ENCODE measurements around the gene AMN.

AMN gene

DNA sequence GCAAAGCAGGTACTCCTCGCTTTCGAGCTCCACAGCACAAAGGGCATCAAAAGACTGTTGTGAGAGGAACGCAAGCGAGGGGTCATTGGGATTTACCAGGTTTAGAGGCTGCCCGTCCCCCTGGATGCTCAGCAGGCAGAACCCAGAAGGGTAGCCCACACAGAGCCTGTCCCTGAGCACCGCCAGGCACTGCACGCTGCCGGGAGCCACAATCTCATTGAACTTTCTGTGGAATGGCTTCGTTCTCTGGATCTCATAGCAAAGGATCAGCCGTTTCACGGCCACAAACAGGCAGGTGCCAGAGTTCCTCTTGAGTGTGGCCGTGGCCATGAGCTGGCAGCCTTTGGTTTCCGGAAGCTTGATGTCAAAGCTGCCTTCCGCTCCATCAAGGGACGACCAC is 21.5 kb downstream of the AMN start:
- no peak for DNase-seq (ENCODE audit: low read depth in 2 of 2)

DNA sequence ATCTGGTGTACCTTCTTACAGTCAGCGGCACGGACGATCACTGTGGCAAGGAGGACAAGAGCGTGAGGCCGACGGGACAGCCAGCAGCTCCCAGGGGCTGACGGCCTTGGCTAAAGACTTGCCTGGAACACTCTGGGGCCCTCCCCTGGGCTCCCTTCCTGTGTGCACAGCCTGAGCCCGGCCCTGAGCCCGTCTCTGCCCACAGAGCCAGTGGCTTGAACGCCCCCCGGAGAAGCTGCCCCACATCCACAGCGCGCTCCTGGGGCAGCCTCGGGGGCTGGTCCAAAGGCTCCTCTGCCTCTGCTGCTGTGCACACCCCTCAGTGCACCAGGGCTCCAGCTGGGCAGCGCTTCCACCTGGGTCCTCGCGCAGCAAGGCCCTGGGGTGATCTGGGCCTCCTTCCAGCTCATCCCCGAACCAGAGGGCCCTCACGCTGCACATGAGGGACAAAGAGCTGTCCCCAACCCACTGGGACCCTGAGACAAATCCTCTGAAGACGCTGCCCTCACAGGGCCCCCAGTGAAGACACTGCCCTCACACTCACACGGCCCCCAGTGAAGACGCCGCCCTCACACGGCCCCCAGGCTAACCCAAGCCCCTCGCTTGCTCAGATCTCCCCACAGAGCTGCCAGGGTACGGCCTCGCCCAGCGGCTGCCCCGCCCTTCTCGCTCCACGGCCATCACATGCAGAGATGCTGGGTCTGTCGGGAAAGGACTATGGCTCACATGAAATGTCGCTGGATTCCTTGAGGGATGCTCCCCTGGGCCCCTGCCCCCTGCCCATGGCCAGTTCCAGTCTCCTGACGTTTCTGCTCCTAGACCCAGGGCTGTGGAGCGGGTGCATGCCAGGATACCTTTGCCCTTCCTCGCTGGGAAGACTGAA is 22.2 kb downstream of the AMN start:
- no peak for DNase-seq (ENCODE audit: low read depth in 2 of 2)

- DNase-seq (ENCODE audit: low read depth in 2 of 2) = peak; percentile 32 to 39
Measured at GRCh38 chr14:102945346-102946130, 23.1 kb downstream of the AMN start.

GRCh38 chr14:102947321-102948103 is 25.0 kb downstream of the AMN start:
- no peak for DNase-seq (ENCODE audit: low read depth in 2 of 2)

GRCh38 chr14:102948698-102949061 is 26.2 kb downstream of the AMN start:
- no peak for DNase-seq (ENCODE audit: low read depth in 2 of 2)

- DNase-seq (ENCODE audit: low read depth in 2 of 2) = peak; percentile 35 to 42
Measured at GRCh38 chr14:102949062-102949800, 26.8 kb downstream of the AMN start.

DNA sequence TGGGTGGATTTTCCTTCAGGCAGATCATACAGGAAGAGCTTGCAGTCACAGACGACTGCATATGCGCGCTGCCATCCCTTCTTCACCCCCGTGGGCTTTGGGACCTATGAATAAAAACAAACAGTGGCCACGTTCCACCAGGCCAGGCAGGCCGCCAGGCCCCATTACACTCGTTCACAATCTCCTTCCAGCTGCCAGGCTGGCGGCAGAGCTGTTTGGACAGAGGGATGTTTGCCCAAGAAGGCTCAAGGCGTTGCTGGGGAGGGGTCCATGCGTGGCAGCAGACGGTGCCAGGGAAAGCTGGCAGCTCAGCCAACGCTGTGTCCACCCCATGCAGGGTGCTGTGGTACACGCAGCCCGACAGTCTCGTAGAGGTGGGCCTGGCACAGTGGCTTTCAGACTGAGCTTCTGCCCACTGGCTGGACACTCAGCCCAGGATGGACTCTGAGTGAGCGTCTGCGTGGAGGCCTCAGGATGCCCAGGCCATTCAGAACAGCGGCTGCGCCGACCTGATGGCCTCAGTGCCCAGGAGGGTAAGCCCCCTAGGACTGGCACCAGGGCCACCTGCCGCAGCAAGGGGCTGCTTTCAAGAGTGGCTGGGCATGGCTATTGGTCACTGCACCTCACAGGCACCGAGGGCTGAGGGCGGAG is 27.5 kb downstream of the AMN start:
- no peak for DNase-seq (ENCODE audit: low read depth in 2 of 2)

- DNase-seq (ENCODE audit: low read depth in 2 of 2) = no peak
Measured at GRCh38 chr14:102951034-102951433, 28.6 kb downstream of the AMN start.

DNA sequence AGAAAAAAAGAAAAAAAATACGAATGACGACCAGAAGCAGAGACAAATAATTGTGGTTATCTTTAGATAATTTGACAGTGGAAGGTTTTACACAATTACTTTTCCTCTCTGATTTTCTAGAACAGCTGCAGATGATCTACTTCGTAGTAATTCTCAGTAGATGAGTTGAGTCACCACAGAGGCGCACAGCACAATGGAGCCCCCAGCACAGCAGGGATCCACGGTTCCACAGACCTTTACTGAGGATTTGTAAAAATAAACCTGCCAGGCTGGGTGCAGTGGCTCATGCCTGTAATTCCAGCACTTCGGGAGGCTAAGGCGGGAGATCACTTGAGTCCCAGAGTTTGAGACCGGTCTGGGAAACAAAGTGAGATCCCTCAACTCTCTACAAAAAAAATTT is 29.3 kb downstream of the AMN start:
- DNase-seq (ENCODE audit: low read depth in 2 of 2) = peak; percentile 69 to 70

GRCh38 chr14:102952276-102952675 is 29.8 kb downstream of the AMN start:
- no peak for DNase-seq (ENCODE audit: low read depth in 2 of 2)

- DNase-seq (ENCODE audit: low read depth in 2 of 2) = no peak
Measured at GRCh38 chr14:102953100-102953499, 30.6 kb downstream of the AMN start.

DNA sequence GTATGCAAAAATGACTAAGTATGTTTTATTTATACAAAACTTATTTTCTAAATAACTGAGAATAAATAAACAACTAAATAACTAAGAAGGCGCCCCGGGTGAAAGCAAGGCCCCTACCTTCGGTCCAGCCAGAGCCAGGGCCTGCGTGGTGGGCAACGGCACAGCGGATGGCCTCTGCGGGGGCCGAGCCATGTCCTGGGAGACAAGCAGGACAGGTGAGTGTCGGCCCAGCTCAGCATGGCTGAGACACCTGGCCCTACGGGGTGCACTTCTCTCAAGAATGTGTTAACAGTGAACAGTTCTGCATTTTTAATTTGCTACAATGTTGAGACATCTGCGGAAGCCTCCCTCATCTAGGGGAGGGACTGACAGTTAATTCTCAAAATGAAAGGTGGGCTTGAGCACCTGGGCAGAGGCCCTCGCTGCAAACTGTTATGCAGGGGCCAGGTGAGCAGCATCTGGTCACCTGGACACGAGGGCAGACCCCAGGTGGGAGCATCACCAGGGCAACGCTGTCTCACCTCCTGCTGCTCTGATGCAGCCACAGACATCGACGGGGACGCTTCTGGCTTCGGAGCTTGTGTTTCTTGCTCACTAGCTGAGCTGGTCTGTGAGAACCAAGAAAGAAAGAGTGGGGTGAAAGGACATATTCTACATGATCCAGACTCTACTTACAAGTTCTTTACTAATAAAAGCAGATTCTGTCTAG is 31.8 kb downstream of the AMN start:
- no peak for DNase-seq (ENCODE audit: low read depth in 2 of 2)

GRCh38 chr14:102955636-102956408 is 33.4 kb downstream of the AMN start:
- no peak for DNase-seq (ENCODE audit: low read depth in 2 of 2)

DNA sequence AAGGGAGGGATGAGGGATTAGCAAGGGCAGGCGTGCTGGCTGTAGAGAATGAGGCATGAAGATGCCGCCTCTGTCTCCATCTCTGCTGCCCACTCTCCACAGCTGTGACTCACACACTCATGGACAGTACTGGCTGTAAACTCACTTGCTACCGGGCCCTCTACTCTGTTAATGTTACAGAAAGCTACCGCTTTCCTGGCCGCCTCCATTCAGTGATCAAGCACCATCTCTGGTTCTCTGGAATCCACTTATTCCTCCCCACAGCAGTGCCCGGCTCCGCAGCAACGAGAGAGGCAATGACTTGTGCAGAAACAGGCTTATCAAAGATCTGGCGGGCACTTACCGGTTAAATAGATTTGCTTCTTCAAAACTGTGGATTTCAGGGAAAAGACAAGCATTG is 34.8 kb downstream of the AMN start:
- no peak for DNase-seq (ENCODE audit: low read depth in 2 of 2)

- no peak for DNase-seq (ENCODE audit: low read depth in 2 of 2)
Measured at GRCh38 chr14:102958461-102958860, 36.0 kb downstream of the AMN start.

GRCh38 chr14:102962111-102962627 is 39.7 kb downstream of the AMN start:
- no peak for DNase-seq (ENCODE audit: low read depth in 2 of 2)

- no peak for DNase-seq (ENCODE audit: low read depth in 2 of 2)
Measured at GRCh38 chr14:102964152-102964730, 41.8 kb downstream of the AMN start.

GRCh38 chr14:102965282-102965681 is 42.8 kb downstream of the AMN start:
- DNase-seq (ENCODE audit: low read depth in 2 of 2) = no peak

Data from fibroblast of skin of left quadriceps (primary cell).